GM18498 (cell line): ENCODE data around the gene EHD1.
A peak's percentile ranks its signal among the peaks of the same experiment; 100 is the strongest.

Experiments used
- ATAC-seq: cut with Tn5 transposase; IDR thresholded peaks from one replicate; pipeline ENCODE4 v1.9.1; 2021; ENCODE audit warnings: mild to moderate bottlenecking, moderate library complexity; ENCODE audit not compliant: unreplicated experiment

EHD1 gene

GRCh38 chr11:64891880-64892279 lies 13.5 kb upstream of the EHD1 start:
- no peak for ATAC-seq

DNA sequence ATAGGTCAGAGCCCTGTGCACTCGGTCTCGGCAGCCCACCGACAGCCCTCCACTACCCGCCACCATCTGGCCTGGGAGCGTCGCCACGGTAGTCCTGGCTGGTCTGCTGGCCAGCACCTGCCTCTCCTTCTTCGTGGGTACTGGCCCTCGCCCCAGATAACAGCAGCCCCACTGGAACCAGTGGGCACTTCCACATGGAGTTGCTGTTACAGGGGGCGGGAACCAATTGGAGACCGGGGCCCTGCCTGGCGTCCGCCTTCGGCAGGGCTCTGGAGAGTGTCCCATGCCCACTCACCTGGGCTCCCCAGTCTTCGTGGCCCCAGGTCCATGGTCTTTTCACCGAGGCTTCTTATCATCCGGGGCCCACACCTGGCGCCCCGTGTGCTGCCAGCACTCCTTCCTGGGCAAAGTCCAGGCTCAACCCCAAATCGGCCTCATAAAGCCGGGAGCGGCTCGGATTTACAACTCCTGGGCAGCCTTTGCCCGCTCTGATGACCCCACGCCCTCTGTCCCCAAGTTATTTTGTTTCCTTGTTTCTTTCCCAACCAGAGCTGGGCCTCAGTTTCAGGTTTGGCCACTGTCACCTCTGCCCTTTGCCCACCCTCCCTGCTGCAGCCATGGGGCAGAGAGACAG lies 12.9 kb upstream of the EHD1 start:
- ATAC-seq = no peak

DNA sequence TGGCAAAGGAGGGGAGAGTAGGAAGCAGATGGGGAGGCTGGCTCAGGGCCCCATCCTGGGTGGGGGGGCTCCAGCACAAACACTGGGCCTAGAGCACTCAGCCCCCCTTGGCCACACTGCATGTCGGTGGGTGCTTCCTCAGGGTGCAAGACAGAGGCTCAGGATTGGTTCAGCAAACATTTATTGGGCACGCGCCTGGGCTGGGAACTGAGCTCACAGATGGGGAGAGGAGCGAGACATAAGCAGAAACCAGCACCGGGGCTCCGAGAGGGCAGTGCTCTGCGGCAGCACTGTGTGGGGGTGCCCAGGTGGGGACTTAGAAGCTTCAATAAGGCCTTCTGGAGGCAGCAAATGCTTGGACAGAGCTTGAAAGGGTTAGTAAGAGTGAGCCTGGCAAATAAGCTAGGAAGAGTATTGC lies 12.1 kb upstream of the EHD1 start:
- no peak for ATAC-seq

DNA sequence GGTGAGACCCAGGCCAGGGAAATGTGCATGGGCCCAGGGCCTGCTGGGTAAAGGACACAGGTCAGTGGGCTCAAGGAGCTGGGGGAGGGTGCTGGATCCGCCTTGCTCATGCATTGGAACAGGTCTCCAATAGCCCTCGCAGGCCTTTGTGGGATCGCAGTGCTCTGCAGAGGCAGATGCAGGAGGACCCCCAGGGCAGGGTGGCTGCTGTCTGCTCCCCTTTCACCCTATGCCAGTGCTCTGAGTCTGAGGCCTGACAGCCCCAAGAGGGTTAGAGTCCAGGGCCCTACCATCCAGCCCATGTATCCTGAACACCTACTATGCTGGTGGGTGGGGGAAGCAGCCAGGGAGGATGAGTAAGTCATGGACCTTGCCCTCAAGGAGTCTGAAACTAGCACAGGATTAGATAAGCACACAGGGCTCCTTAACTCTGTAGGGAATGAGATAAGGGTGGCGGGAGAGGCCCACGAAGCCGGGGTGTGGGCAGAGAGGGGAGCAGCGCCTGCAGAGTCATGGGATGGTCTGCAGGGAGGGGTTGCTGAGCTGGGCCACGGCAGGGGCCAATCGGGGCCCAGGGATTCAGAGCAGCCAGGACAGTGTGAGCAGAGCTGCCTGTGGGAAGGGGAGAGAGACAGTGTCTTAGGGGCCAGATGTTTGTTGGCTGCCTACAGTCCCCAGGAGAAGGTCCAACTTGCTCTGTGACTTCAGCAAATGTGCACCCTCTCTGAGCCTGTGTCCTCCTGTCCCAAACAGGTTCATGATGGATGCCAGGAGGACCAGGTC lies 10.5 kb upstream of the EHD1 start:
- ATAC-seq = no peak

- ATAC-seq = no peak
Measured at GRCh38 chr11:64888406-64888728, 9.9 kb upstream of the EHD1 start.

- ATAC-seq = peak; percentile 75
Measured at GRCh38 chr11:64887757-64888405, 9.5 kb upstream of the EHD1 start.

DNA sequence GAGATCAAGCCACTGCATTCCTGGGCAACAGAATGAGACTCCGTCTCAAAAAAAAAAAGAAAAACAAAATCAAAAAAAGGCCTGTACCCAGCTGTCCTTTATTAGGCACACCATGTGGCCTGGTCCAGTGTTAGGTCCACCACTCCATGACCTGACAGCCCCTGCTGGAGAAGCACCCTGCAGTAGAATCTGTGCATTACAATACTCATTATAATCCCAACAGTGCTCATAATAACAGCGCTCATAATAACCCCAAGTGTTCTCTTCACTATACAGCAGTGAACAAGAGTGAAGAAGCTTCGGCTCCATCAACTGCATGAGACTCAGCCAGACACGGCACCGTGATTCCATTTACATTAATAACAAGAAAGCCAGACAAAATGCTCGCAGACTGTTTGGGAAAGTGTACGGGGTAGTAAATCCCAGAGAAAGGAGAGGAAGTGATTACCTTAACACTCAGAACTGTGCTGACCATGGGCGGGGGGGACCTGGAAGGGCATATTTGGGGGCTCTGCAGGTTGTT lies 8.9 kb upstream of the EHD1 start:
- no peak for ATAC-seq

DNA sequence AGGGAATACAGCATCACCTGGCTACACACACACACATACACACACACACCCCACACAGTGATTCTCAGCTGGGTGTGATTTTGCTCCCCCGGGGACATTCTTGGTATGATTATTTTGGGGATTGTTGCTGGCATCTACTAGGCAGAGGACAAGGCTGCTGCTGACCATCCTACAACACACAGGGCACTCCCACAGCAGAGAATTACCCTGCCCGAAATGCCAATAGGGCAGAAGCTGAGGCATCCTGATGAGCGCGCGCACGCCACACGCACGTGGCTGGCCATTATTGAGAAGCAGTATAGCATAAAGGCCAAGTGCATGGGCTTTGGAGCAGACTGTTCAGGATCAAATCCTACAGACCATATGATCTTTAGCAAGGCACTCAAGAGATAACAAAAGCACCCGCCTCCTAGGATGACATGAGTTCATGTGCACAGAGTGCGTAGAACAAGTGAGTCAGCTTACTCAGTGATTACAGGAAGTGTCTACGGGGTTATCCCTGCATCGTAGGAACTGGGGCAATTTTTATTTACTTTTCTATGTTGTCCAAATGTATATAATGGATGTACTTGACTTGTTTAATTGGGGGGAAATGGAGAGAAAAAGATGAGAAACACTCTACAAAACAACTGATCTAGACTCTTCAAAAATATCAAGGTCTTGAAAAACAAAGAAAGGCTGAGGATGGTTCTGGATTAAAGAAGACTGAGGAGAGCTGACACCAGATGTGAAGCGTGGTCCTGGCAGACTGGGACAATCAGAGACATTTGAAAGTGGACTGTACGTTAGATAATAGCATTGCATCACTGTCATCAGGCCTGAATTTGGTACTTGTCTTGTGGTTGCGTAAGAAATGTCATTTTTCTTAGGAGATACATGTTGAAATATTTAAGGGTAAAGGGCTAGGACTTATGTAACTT lies 7.2 kb upstream of the EHD1 start:
- ATAC-seq = no peak

DNA sequence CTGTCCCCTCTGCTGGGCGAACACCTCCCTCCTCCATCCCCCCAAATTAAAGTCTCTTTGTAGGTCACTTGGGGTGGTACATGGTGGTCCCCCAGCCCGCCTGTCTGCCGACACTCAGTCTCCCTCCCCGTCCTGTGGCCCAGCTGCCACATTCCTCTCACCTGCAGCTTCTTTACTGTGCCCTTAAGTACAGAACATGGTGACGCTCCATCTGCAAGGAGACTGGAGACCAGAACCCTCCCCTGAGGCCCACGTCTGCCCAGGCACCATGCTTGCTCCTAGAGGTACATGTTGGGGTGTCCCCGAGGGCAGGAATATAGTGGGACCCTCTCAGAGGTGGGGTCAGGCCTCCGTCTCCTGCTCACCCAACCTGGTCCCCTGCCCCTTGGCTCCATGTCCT lies 5.6 kb upstream of the EHD1 start:
- no peak for ATAC-seq

- no peak for ATAC-seq
Measured at GRCh38 chr11:64883575-64883974, 5.2 kb upstream of the EHD1 start.

GRCh38 chr11:64882243-64882642 lies 3.8 kb upstream of the EHD1 start:
- no peak for ATAC-seq

GRCh38 chr11:64881476-64881875 lies 3.1 kb upstream of the EHD1 start:
- no peak for ATAC-seq

DNA sequence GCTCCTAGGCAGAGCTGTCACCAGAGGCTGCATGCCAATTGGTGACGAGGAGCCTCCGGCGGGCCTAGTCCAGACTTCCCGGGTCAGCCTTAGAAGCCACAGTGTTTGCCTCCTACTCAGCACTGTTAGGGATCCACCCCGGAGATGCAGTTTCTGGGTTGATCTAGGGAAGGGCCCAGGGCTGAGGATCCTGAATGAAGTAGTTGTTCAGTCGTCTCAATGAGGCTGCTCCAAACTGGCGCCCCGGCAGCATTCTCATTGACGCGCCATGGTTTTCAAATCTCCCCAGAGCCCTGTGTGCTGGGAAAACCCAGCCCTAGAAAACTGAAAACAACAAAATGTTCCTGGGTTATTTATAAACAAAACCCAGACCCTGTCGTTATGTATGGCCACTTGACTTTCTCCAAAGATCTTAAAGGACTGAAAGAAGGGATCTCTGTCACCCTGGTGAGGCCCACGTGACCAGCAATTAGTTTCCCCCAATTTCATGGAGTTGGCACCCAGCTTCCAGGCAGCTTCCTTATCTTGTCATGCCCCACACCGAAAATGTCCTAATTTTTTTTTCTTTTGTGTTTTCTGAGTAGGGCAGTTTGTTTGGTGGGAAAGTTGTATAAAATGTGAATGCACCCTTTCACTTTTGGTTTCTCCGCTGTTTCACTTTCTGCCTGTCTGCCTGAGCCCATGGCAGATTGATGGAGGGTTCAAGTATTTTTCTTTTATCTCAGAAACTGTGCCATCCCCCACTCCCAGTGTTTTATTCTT lies 2.0 kb upstream of the EHD1 start:
- ATAC-seq = no peak

- no peak for ATAC-seq
Measured at GRCh38 chr11:64879244-64879900, 951 bp upstream of the EHD1 start.

- ATAC-seq = no peak
Measured at GRCh38 chr11:64878223-64878493, 263 bp downstream of the EHD1 start.

DNA sequence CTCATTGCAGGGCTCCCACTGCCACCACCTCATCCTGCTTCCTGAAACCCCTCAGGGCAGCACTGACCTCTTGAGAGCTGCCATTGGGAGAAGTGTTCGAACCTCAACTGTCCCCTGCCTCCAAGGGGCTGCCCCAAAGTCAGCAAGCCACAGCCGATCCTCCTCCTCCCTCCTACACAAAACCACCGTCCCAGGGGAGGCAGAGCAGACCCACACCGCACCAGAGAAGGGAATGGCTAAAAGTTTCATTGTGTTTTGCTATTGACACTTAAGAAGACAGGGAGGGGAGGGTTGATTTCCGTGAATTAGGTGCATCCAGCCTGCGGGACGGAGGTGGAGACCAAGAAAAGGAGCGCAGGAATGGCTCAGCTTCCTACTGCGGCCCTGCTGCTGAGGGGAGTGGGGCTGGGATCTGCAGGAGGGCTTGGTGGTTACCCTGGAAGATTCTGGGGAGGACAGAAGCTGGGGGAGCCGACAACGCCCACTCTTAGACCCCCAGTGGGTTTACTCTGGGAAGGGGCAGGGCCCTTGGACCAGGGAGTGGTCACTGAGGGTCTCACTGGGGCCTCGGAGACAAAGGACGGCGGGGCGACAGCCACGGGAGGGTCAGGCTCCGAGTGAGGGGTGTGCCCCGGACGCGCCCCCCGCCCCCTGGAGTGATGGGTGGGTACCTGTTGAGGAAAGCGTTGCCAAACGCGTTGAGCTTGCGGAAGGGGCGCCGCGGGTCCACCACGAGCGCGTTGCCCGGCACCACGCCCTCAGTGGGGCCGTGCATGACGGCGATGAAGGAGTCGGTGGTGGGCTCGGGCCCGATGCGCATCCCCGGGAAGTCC lies 815 bp downstream of the EHD1 start:
- no peak for ATAC-seq

DNA sequence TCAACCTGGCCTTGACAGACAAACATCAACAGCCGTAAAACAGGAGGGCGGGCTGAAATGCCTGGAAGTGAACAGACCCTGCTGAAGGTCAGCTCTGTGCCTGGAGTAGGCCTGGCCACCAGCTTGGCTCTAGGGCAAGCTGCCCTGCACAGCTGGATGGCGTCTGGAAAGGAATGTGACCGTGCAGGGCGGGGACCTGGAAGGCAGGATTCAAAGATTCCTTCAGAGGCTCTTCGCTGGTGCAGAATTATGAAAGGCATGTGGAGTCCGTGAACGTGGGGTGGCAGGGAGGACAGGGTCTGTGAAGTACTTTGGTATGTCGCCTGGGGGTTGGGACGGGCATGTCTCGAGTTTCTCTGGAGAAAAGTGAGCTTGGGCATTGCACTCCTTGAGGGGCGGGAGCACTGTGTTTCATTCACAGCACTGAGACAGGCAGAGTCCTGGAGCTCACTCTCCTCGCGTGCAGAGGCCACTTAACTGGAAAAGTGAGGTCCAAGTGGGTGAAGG lies 1.5 kb downstream of the EHD1 start:
- ATAC-seq = no peak

- no peak for ATAC-seq
Measured at GRCh38 chr11:64876229-64876750, 2.1 kb downstream of the EHD1 start.
